GM12875 (cell line): Measurements from ENCODE around the gene FECH.
A peak's percentile ranks its signal among the peaks of the same experiment; 100 is the strongest.

Source experiments
- H3K4me3 ChIP-seq: one replicate; pipeline ENCODE4 v1.5.1; 2011; ENCODE audit warnings: low read depth, low read length, control low read depth
- CTCF ChIP-seq: IDR thresholded peaks from 2 replicates; pipeline ENCODE4 v1.5.1; 2011; ENCODE audit warnings: low read depth, mild to moderate bottlenecking, control low read depth, inconsistent platforms, low read length, moderate library complexity, borderline replicate concordance; ENCODE audit not compliant: insufficient read depth

FECH gene

GRCh38 chr18:57586251-57587049 is at the start of gene FECH:
Gene FECH (minus strand): TSS chr18:57586702. CDS start chr18:57586620, 82 bp downstream.
- no peak for TF ChIP-seq CTCF

GRCh38 chr18:57635003-57635822 is 48.7 kb upstream of the FECH start:
- no peak overlapping the region for H3K4me3 ChIP-seq
- no peak for TF ChIP-seq CTCF

More at GRCh38 chr18:57586251-57587049, at the start of gene FECH:
- peak within 1 kb of the TSS; percentile 88 for H3K4me3 ChIP-seq

- H3K4me3 ChIP-seq = no peak overlapping the region
- TF ChIP-seq CTCF = no peak
Measured at GRCh38 chr18:57631697-57632096, 45.2 kb upstream of the FECH start.

- TF ChIP-seq CTCF = no peak
- peak overlapping the region; percentile 55 for H3K4me3 ChIP-seq
Measured at GRCh38 chr18:57630754-57631595, 44.5 kb upstream of the FECH start.

- peak overlapping the region; percentile 55 for H3K4me3 ChIP-seq
- TF ChIP-seq CTCF = peak; percentile 71
Measured at GRCh38 chr18:57630002-57630753, 43.7 kb upstream of the FECH start.

GRCh38 chr18:57629422-57629821 is 42.9 kb upstream of the FECH start:
- H3K4me3 ChIP-seq = no peak overlapping the region
- TF ChIP-seq CTCF = no peak
